ENCODE results near the gene CPS1. TPM values are rescaled to one million over a fixed set of nuclear protein-coding genes. Genes with fewer than 3 reads are reported as not detected.

CPS1 gene
- total and polyA plus RNA-seq, 2 donors (not counting 3 experiments of a cell fraction or from before 2014, with no cell fraction given) = 0.18 to 0.53 TPM

- CTCF ChIA-PET = no interaction called here
Observed at GRCh38 chr2:210548031-210548430, 8.4 kb upstream of the CPS1 start.

GRCh38 chr2:210548878-210549384, 7.5 kb upstream of the CPS1 start:
- H3K79me2 ChIP-seq (ENCODE audit: control insufficient read depth, insufficient read depth, low read length) = no peaks in the 10 kb centered on the region
- FAIRE-seq (no peak), DNase-seq (ENCODE audit: low read depth, low spot score) (no peak)
- no peak overlapping the region for H3K27ac ChIP-seq (ENCODE audit: insufficient read depth, low read depth, low read length)
- ChIA-PET CTCF (no interaction called here), POLR2A (no interaction called here)
- no peaks in the 10 kb centered on the region for H3K4me1 ChIP-seq (ENCODE audit: control insufficient read depth, extremely low read depth, insufficient read depth, low read length)
- H3K36me3 ChIP-seq (ENCODE audit: control insufficient read depth in 2 of 2, extremely low read depth in 1 of 2, insufficient read depth in 2 of 2, low read length in 2 of 2) = no peaks in the 10 kb centered on the region
- BruUV-seq (replicated peaks) = no TSS peak
- no peaks in the 10 kb centered on the region for H3K9me3 ChIP-seq (replicated peaks; ENCODE audit: control insufficient read depth, insufficient read depth, low read length)
- no peaks in the 10 kb centered on the region for H3K9me1 ChIP-seq (replicated peaks; ENCODE audit: control insufficient read depth, extremely low read depth, insufficient read depth, low read length)
- H2AFZ ChIP-seq (ENCODE audit: low read depth, low read length) = no peak overlapping the region
- H4K20me1 ChIP-seq (replicated peaks; ENCODE audit: control insufficient read depth, extremely low read depth, insufficient read depth, low read length) = no peaks in the 10 kb centered on the region
- no peaks in the 10 kb centered on the region for H3K27me3 ChIP-seq (ENCODE audit: control insufficient read depth in 2 of 2, insufficient read depth in 2 of 2, low read length in 2 of 2)
- intact Hi-C loops (cut with micrococcal nuclease) = no loop called here
- dilution Hi-C loops (cut with MboI; ENCODE audit: extremely low pct_ligation_motif_present, low sequenced_read_pairs) = no loop called here
- no peak overlapping the region for H3K4me3 ChIP-seq (replicated peaks in 1 of 3; ENCODE audit: insufficient read depth in 1 of 3, low read depth in 1 of 3, low read length in 3 of 3)
- TF ChIP-seq GATA2 (IDR thresholded peaks at IDR 0.05; ENCODE audit: insufficient read depth, insufficient read length, low read depth, low read length) (no peak), MAX (IDR thresholded peaks at IDR 0.05; ENCODE audit: insufficient read depth, insufficient read length) (no peak), FOS (IDR thresholded peaks at IDR 0.05; ENCODE audit: borderline replicate concordance, insufficient read depth, low read length) (no peak), CTCF (IDR thresholded peaks at IDR 0.05; ENCODE audit: extremely low read depth in 1 of 2, insufficient read depth in 1 of 2, low read depth in 1 of 2, low read length in 2 of 2) (no peak), MYC (IDR thresholded peaks at IDR 0.05; ENCODE audit: low read depth, low read length) (no peak), POLR2AphosphoS5 (IDR thresholded peaks at IDR 0.05; ENCODE audit: insufficient read depth, low read depth, low read length) (no peak), EZH2 (IDR thresholded peaks at IDR 0.05; ENCODE audit: borderline replicate concordance, low read depth, low read length, severe bottlenecking) (no peak), POLR2A (IDR thresholded peaks at IDR 0.05; ENCODE audit: low read depth, low read length) (no peak), JUN (IDR thresholded peaks at IDR 0.05; ENCODE audit: borderline replicate concordance, insufficient read depth, insufficient read length, low read depth) (no peak)
- no peak overlapping the region for H3K4me2 ChIP-seq (ENCODE audit: insufficient read depth, low read length)
- no peak overlapping the region for H3K9ac ChIP-seq (replicated peaks; ENCODE audit: extremely low read depth, insufficient read depth, low read length)

More at GRCh38 chr2:210548031-210548430, 8.4 kb upstream of the CPS1 start:
- no peak overlapping the region for H2AFZ ChIP-seq (ENCODE audit: low read depth, low read length)
- BruUV-seq (replicated peaks) = no TSS peak
- intact Hi-C loops (cut with micrococcal nuclease) (no loop called here), dilution Hi-C loops (cut with MboI; ENCODE audit: extremely low pct_ligation_motif_present, low sequenced_read_pairs) (no loop called here)
- no peaks in the 10 kb centered on the region for H3K27me3 ChIP-seq (ENCODE audit: control insufficient read depth in 2 of 2, insufficient read depth in 2 of 2, low read length in 2 of 2)
- no peaks in the 10 kb centered on the region for H3K9me3 ChIP-seq (replicated peaks; ENCODE audit: control insufficient read depth, insufficient read depth, low read length)
- POLR2A ChIA-PET = no interaction called here
- no peak for TF ChIP-seq GATA2 (IDR thresholded peaks at IDR 0.05; ENCODE audit: insufficient read depth, insufficient read length, low read depth, low read length)
- TF ChIP-seq MAX (IDR thresholded peaks at IDR 0.05; ENCODE audit: insufficient read depth, insufficient read length) = no peak
- no peak for TF ChIP-seq POLR2A (IDR thresholded peaks at IDR 0.05; ENCODE audit: low read depth, low read length)
- H3K4me2 ChIP-seq (ENCODE audit: insufficient read depth, low read length) = no peak overlapping the region
- H3K9ac ChIP-seq (replicated peaks; ENCODE audit: extremely low read depth, insufficient read depth, low read length) = no peak overlapping the region
- H3K4me3 ChIP-seq (replicated peaks in 1 of 3; ENCODE audit: insufficient read depth in 1 of 3, low read depth in 1 of 3, low read length in 3 of 3) = no peak overlapping the region
- no peak for FAIRE-seq
- no peaks in the 10 kb centered on the region for H3K79me2 ChIP-seq (ENCODE audit: control insufficient read depth, insufficient read depth, low read length)
- no peak overlapping the region for H3K27ac ChIP-seq (ENCODE audit: insufficient read depth, low read depth, low read length)
- DNase-seq (ENCODE audit: low read depth, low spot score) = no peak
- H3K4me1 ChIP-seq (ENCODE audit: control insufficient read depth, extremely low read depth, insufficient read depth, low read length) = no peaks in the 10 kb centered on the region
- H3K36me3 ChIP-seq (ENCODE audit: control insufficient read depth in 2 of 2, extremely low read depth in 1 of 2, insufficient read depth in 2 of 2, low read length in 2 of 2) = no peaks in the 10 kb centered on the region
- no peaks in the 10 kb centered on the region for H3K9me1 ChIP-seq (replicated peaks; ENCODE audit: control insufficient read depth, extremely low read depth, insufficient read depth, low read length)
- H4K20me1 ChIP-seq (replicated peaks; ENCODE audit: control insufficient read depth, extremely low read depth, insufficient read depth, low read length) = no peaks in the 10 kb centered on the region
